Omental fat pad (tissue), 4 donors: ENCODE results near the gene CEP170B. TPM values are rescaled to one million over a fixed set of nuclear protein-coding genes. Genes with fewer than 3 reads are reported as not detected.
"Not testable (repeated sequence)": the region's sequence is repeated elsewhere in the genome, so short reads cannot be mapped to it uniquely, and the experiment has no call there.

ENCODE experiments used
- ATAC-seq: fragments of 150-250 bp; one replicate; pipeline ENCODE4 v1.9.1; 2016; ENCODE audit warnings: mild to moderate bottlenecking, moderate library complexity; ENCODE audit not compliant: low FRiP score
- DNase-seq: peaks from one replicate; pipeline ENCODE4 v3.0.0-alpha.2; 2019; ENCODE audit warnings: low spot score
- total RNA-seq, 4 donors: library from RNA; depleted of rRNA; stranded (reverse); fragments of >200 nt; gene quantifications; one replicate each; pipeline ENCODE4 v1.1.0, GENCODE V29; 2016
- TF ChIP-seq, protein P1 (sequence below), 3 donors: fragments of 450-650 bp; IDR thresholded peaks; one replicate each; pipeline ENCODE4 v1.5.1; 2016 to 2017; ENCODE audit warnings: antibody characterized with exemption in 3 of 3, mild to moderate bottlenecking in 3 of 3, moderate library complexity in 2 of 3

CEP170B gene
- total RNA-seq, 4 donors from 2014 or later, result 5.5 to 29.3 (median 13.0) TPM

DNA sequence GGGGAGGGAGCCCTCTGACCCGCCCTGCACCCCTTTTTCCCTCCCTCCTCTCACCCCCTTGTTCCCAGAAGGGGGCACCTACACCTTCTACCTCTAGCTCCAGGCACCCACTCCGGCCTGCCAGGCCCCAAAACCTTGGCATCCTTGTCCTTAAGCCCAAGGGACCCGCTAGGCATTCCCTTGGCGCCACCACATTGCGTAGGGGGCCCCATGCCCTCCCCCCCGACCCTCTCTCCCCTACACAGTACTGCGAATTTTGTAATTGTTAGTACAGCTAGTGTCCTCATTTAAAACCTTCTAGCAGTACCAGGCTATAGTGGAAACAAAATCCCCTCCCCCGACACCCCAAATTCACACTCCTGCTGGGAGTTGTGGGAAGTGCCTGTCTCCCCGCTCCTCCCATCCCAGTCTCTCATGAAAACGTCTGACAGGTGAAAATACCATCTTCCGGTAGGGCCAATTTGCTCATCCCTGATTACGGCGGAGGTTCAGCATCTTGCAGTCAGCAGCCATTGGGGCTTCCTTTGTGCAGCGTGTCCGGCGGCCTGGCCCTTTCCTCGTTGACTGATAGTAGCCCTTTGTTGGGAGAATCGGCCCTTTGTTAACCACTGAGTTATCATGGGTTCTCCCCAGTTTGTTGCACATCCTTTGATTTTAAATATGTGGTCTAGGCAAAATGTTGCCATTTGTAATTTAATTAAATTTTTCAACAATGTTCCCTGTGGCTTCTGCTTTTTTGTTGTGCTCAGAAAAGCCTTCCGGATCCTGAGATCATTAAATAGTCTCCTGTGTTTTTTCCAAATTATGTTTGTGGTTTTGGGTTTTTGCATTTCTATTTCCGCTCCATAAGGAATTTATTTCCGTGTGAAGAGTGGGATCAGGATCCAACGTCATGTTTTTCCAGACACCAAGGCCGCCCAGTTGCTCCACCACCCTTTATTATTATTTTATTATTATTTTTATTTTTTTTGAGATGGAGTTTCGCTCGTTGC, 7.9 kb upstream of the CEP170B start:
- ATAC-seq, result peak; percentile 19
- TF ChIP-seq, protein P1, sequence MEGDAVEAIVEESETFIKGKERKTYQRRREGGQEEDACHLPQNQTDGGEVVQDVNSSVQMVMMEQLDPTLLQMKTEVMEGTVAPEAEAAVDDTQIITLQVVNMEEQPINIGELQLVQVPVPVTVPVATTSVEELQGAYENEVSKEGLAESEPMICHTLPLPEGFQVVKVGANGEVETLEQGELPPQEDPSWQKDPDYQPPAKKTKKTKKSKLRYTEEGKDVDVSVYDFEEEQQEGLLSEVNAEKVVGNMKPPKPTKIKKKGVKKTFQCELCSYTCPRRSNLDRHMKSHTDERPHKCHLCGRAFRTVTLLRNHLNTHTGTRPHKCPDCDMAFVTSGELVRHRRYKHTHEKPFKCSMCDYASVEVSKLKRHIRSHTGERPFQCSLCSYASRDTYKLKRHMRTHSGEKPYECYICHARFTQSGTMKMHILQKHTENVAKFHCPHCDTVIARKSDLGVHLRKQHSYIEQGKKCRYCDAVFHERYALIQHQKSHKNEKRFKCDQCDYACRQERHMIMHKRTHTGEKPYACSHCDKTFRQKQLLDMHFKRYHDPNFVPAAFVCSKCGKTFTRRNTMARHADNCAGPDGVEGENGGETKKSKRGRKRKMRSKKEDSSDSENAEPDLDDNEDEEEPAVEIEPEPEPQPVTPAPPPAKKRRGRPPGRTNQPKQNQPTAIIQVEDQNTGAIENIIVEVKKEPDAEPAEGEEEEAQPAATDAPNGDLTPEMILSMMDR (IDR thresholded peaks at IDR 0.05), result no peak
- DNase-seq, result no peak

GRCh38 chr14:104857931-104858330, 7.1 kb upstream of the CEP170B start:
- DNase-seq, ATAC-seq: not testable (repeated sequence)

GRCh38 chr14:104858811-104859426, 6.1 kb upstream of the CEP170B start:
- ATAC-seq (no peak), DNase-seq (no peak)
- TF ChIP-seq, protein P1 (IDR thresholded peaks at IDR 0.05), result no peak

GRCh38 chr14:104859900-104860299, 5.2 kb upstream of the CEP170B start:
- DNase-seq (no peak), ATAC-seq (no peak)
- TF ChIP-seq, protein P1 (IDR thresholded peaks at IDR 0.05), result no peak

GRCh38 chr14:104860414-104860813, 4.7 kb upstream of the CEP170B start:
- DNase-seq (no peak), ATAC-seq (no peak)
- TF ChIP-seq, protein P1 (IDR thresholded peaks at IDR 0.05), result no peak

DNA sequence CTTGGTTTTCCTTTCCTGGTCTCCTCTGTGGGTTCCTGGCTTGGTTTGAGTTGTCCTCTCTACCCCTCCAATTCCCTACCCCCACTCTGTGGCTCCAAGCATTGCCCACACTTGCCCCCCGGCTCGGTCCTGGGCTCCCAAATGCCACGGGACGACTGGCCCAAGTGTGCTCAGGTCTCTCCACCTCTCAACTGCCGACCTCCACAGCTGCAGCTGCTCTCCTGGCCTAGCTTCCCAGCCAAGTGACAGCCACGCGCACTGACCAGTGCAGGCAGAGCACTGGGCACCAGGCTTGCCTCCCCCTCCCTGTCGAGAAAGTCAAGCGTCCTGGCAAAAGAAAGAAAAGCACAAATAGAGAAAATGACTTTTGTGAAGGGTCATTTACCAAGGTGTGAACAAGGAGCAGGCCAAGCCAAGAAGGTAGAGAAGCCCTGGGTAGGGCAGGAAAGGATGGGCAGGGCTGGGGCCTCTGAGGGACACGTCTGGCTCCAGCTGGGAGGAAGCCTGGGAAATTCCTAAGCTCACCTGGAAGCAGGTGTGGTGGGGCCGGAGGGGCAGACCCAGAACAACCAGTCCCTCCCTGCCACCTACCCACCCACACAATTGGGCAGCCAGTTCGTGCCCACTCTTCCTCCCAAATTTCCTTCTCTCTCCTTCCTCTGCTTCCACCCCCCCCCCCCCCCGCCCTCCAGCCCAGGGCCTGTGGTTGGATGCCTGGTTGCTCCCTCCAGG, 1.8 kb upstream of the CEP170B start:
- TF ChIP-seq, protein P1 (IDR thresholded peaks at IDR 0.05), result no peak
- no peak for DNase-seq
- ATAC-seq, result no peak

GRCh38 chr14:104863923-104864266, 1.2 kb upstream of the CEP170B start:
- TF ChIP-seq, protein P1 (IDR thresholded peaks at IDR 0.05), result no peak
- ATAC-seq (no peak), DNase-seq (no peak)
